Naive B cell (primary cell): Measurements from ENCODE around the gene FLNB. TPM values are rescaled to one million over a fixed set of nuclear protein-coding genes. Genes with fewer than 3 reads are reported as not detected.

Source experiments
- ATAC-seq, 2 donors: fragments of 150-1000 bp; cut with Tn5 transposase; 2 replicates each; pipeline ENCODE4 v1.10.0; 2021; ENCODE audit warnings: low read depth in 2 of 2, mild to moderate bottlenecking in 2 of 2, moderate library complexity in 2 of 2
- DNase-seq: peaks from one replicate; pipeline ENCODE4 v3.0.0; 2022
- H3K27ac Mint-ChIP-seq, 6 donors: one replicate each; pipeline ENCODE4 v1.8.0; 2020 to 2022; ENCODE audit warnings: mild to moderate bottlenecking in 6 of 6, mixed read lengths in 6 of 6, moderate library complexity in 5 of 6, inconsistent platforms in 2 of 6
- H3K27me3 Mint-ChIP-seq, 3 donors: one replicate each; pipeline ENCODE4 v1.8.0; 2021 to 2022; ENCODE audit warnings: mixed read lengths in 3 of 3, mild to moderate bottlenecking in 1 of 3
- H3K36me3 Mint-ChIP-seq, 2 donors: one replicate each; pipeline ENCODE4 v1.8.0; 2020 to 2022; ENCODE audit warnings: mixed read lengths in 2 of 2, inconsistent platforms in 1 of 2, mild to moderate bottlenecking in 1 of 2
- H3K4me1 Mint-ChIP-seq, 3 donors: one replicate each; pipeline ENCODE4 v1.8.0; 2020 to 2022; ENCODE audit warnings: mixed read lengths in 3 of 3, inconsistent platforms in 1 of 3, mild to moderate bottlenecking in 1 of 3, moderate library complexity in 1 of 3
- H3K4me3 Mint-ChIP-seq, 8 donors: one replicate each; pipeline ENCODE4 v1.8.0; 2020 to 2022; ENCODE audit warnings: mild to moderate bottlenecking in 8 of 8, mixed read lengths in 8 of 8, moderate library complexity in 8 of 8, inconsistent platforms in 2 of 8
- H3K9me3 Mint-ChIP-seq, 7 donors: one replicate each; pipeline ENCODE4 v1.8.0; 2020 to 2022; ENCODE audit warnings: mixed read lengths in 7 of 7, mild to moderate bottlenecking in 5 of 7, inconsistent platforms in 2 of 7, moderate library complexity in 1 of 7
- polyA plus RNA-seq, 6 donors: library from polyadenylated mRNA; unstranded; fragments of 300-500 nt; fragmentation: Illumina TruSeq; gene quantifications; one replicate each; pipeline ENCODE4 v1.2.3, GENCODE V29; 2021; ENCODE audit warnings: low read depth in 6 of 6

Gene FLNB
- polyA plus RNA-seq, 6 donors from 2014 or later = 3.2 to 14.6 (median 9.7) TPM

GRCh38 chr3:58168498-58168897 is 160.3 kb downstream of the FLNB start:
- H3K36me3 Mint-ChIP-seq = peaks cover 0 to 6% of the 10 kb centered on the region in 2 donors
- no peaks in the 10 kb centered on the region for H3K4me1 Mint-ChIP-seq
- ATAC-seq (no peak), DNase-seq (no peak)
- no peak overlapping the region for H3K27ac Mint-ChIP-seq
- H3K4me3 Mint-ChIP-seq = no peak overlapping the region
- H3K9me3 Mint-ChIP-seq = no peaks in the 10 kb centered on the region
- no peaks in the 10 kb centered on the region for H3K27me3 Mint-ChIP-seq

- Mint-ChIP-seq H3K9me3 (no peaks in the 10 kb centered on the region), H3K36me3 (no peaks in the 10 kb centered on the region), H3K4me3 (no peak overlapping the region), H3K27ac (peak overlapping the region in 1 of 6 donors; percentile 38), H3K4me1 (no peaks in the 10 kb centered on the region), H3K27me3 (no peaks in the 10 kb centered on the region)
- DNase-seq (no peak), ATAC-seq (no peak)
Observed at GRCh38 chr3:58169371-58169770, 161.1 kb downstream of the FLNB start.

- Mint-ChIP-seq H3K4me3 (no peak overlapping the region), H3K27me3 (no peaks in the 10 kb centered on the region), H3K9me3 (no peaks in the 10 kb centered on the region), H3K27ac (peak overlapping the region in 1 of 6 donors; percentile 67), H3K4me1 (no peaks in the 10 kb centered on the region), H3K36me3 (no peaks in the 10 kb centered on the region)
- no peak for DNase-seq
- no peak for ATAC-seq
Observed at GRCh38 chr3:58170376-58170775, 162.2 kb downstream of the FLNB start.

- Mint-ChIP-seq H3K27ac (no peak overlapping the region), H3K9me3 (no peaks in the 10 kb centered on the region), H3K36me3 (no peaks in the 10 kb centered on the region), H3K4me3 (peak overlapping the region in 1 of 8 donors; percentile 37), H3K4me1 (no peaks in the 10 kb centered on the region), H3K27me3 (peaks cover 0 to 2% (median 0%) of the 10 kb centered on the region in 3 donors)
- ATAC-seq = no peak
- no peak for DNase-seq
Observed at GRCh38 chr3:58171126-58171525, 162.9 kb downstream of the FLNB start.

DNA sequence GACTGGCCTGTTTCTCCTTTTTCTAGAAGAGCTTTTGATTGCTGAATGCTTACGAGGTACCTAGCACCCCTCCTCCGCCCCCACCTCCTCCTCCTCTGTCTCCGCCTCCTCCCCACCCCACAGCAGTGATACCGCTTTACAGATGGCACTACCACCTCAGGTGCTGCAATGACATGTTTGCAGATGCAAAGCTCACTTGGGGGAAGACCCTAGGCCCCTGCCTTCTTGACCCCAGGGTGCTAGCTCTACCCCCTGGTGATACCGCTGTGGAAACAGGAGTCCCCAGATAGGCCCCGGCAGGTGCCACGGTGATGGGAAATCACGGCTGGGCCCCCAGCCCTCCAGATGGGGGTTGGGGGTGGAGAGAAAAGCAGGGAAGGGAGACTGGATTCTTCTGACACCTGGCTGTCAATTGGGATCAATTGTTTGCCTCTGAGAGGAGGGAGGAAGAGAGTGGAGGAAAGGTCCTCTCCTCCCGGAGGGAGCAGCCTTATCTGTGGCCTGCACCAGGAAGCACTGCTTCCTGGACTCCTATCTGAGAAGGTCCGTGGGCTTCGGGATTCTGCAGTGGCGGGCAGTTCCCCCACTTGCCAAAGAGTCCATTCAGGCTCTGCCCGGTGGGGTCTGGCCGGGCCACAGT is 164.9 kb downstream of the FLNB start:
- H3K27me3 Mint-ChIP-seq = peaks cover 0 to 5% (median 0%) of the 10 kb centered on the region in 3 donors
- no peak overlapping the region for H3K4me3 Mint-ChIP-seq
- DNase-seq = no peak
- no peak for ATAC-seq
- no peak overlapping the region for H3K27ac Mint-ChIP-seq
- no peaks in the 10 kb centered on the region for H3K36me3 Mint-ChIP-seq
- H3K9me3 Mint-ChIP-seq = no peaks in the 10 kb centered on the region
- peaks cover 3 to 11% (median 5%) of the 10 kb centered on the region in 3 donors for H3K4me1 Mint-ChIP-seq

DNA sequence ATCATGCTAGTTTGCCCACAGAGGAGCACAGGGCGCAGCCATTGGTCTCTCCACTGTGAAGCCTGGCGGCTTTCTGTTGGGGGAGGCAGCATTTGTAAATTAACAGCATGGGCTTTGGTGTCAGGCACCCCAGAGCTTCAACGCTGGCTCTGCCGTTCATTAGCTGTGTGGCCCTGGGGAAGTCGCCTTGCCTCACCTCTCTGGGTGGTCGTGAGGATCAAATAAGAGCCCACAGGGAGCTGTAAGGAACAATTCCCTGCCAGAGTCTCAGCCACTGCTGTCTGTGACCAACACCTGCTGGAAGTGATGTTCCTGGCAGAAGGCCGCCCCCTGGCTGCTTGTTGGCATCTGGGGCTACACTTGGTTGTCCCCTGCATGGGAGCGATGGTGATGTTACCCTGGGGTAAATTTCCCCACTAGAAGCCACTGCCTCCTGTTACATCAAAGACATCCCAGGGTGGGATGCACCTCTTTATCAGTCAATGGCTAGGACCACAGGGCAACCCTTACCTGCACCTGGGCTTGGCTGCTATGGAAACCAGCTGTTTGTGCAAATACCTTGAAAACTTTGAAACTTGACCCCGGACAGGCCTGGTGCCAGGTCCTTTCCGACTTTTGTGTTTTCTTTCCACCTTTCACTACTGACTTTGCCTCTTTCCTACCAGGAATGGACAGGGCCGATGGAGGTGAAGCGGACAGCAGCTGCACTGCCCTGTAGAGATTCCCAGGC is 165.6 kb downstream of the FLNB start:
- Mint-ChIP-seq H3K27me3 (peaks cover 0 to 5% (median 0%) of the 10 kb centered on the region in 3 donors), H3K4me1 (peaks cover 7 to 15% (median 11%) of the 10 kb centered on the region in 3 donors), H3K36me3 (no peaks in the 10 kb centered on the region), H3K27ac (no peak overlapping the region), H3K4me3 (no peak overlapping the region), H3K9me3 (no peaks in the 10 kb centered on the region)
- peak; percentile 22 to 29 for ATAC-seq
- peak; percentile 31 for DNase-seq

GRCh38 chr3:58175187-58175436 is 166.9 kb downstream of the FLNB start:
- Mint-ChIP-seq H3K27me3 (peaks cover 0 to 5% (median 0%) of the 10 kb centered on the region in 3 donors), H3K9me3 (no peaks in the 10 kb centered on the region), H3K4me1 (peaks cover 7 to 15% (median 13%) of the 10 kb centered on the region in 3 donors), H3K27ac (no peak overlapping the region), H3K36me3 (no peaks in the 10 kb centered on the region), H3K4me3 (no peak overlapping the region)
- ATAC-seq (no peak), DNase-seq (no peak)

DNA sequence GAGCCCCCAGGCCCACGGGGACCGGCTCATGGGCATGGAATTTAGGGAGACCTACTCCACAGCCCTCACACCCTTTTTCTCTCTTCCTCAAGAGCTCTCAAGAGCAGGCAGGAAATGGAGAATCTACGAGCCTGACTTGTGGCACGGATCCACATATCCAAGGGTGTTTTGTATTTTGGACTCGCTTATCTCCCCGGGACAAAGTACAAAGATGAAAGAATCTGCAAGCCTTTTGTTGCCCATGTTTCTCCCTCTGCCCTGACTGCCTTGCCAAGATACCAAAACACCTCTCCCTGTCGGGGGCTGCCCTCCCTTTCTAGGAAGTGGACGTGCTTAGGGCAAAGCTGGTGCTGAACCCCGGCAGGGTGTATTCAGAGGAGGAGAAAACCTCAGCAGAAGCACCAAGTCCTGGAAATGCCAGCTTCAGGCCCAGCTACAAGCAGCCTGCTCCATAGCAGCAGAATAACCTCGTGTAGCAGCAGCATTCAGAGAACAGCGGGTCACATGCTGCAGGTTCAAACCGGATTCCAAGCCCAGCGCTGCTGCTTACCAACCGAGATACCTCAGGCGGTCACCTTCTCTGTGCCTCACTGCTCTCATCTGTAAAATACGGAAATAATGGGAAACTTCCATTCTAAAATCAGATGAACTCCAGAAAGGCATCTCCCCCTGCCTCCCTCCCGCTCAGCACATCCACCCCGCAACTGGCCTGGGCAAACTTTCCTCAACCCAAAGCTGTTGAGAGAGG is 167.4 kb downstream of the FLNB start:
- ATAC-seq (no peak), DNase-seq (no peak)
- peaks cover 7 to 15% (median 15%) of the 10 kb centered on the region in 3 donors for H3K4me1 Mint-ChIP-seq
- H3K27me3 Mint-ChIP-seq = peaks cover 0 to 5% (median 0%) of the 10 kb centered on the region in 3 donors
- H3K4me3 Mint-ChIP-seq = peak overlapping the region in 2 of 8 donors; percentile 56 to 71
- no peaks in the 10 kb centered on the region for H3K9me3 Mint-ChIP-seq
- H3K36me3 Mint-ChIP-seq = no peaks in the 10 kb centered on the region
- no peak overlapping the region for H3K27ac Mint-ChIP-seq

- Mint-ChIP-seq H3K27me3 (peaks cover 0 to 5% (median 0%) of the 10 kb centered on the region in 3 donors), H3K9me3 (no peaks in the 10 kb centered on the region), H3K4me1 (peaks cover 7 to 19% (median 15%) of the 10 kb centered on the region in 3 donors), H3K4me3 (peak overlapping the region in 2 of 8 donors; percentile 55 to 71), H3K36me3 (no peaks in the 10 kb centered on the region), H3K27ac (no peak overlapping the region)
- ATAC-seq (no peak), DNase-seq (no peak)
Observed at GRCh38 chr3:58176185-58176530, 167.9 kb downstream of the FLNB start.

DNA sequence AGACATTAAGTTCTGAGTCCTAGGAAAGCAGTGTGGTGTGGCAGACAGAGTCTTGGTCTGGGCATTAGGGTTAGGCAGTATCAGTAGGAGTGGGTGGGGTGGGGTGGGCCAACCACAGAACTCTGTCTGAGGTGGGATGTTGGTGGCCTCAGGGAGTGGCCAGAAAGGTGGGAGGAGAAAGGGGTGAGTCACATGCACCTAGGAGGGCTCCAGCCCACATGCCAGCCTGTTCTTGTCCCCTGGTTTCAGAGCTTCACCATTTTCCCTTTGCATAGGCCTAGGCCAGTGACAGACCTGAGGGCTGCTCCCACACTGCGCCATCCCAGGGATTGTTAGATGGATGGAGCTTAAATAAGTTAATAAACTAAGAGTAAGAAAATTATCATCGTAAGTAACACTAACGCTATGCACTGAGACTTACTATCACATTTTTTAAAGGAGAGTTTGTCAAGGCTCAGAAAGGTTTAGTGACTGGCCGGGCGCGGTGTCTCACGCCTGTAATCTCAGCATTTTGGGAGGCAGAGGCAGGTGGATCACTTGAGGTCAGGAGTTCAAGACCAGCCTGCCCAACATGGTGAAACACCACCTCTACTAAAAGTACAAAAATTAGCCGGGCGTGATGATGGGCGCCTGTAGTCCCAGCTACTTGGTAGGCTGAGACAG is 168.7 kb downstream of the FLNB start:
- Mint-ChIP-seq H3K4me3 (peak overlapping the region in 6 of 8 donors; percentile 39 to 86 (median 66)), H3K9me3 (no peaks in the 10 kb centered on the region), H3K27ac (peak overlapping the region in 3 of 6 donors; percentile 73 to 80 (median 76)), H3K4me1 (peaks cover 15 to 27% (median 23%) of the 10 kb centered on the region in 3 donors), H3K27me3 (peaks cover 0 to 5% (median 0%) of the 10 kb centered on the region in 3 donors), H3K36me3 (no peaks in the 10 kb centered on the region)
- DNase-seq (no peak), ATAC-seq (no peak)

DNA sequence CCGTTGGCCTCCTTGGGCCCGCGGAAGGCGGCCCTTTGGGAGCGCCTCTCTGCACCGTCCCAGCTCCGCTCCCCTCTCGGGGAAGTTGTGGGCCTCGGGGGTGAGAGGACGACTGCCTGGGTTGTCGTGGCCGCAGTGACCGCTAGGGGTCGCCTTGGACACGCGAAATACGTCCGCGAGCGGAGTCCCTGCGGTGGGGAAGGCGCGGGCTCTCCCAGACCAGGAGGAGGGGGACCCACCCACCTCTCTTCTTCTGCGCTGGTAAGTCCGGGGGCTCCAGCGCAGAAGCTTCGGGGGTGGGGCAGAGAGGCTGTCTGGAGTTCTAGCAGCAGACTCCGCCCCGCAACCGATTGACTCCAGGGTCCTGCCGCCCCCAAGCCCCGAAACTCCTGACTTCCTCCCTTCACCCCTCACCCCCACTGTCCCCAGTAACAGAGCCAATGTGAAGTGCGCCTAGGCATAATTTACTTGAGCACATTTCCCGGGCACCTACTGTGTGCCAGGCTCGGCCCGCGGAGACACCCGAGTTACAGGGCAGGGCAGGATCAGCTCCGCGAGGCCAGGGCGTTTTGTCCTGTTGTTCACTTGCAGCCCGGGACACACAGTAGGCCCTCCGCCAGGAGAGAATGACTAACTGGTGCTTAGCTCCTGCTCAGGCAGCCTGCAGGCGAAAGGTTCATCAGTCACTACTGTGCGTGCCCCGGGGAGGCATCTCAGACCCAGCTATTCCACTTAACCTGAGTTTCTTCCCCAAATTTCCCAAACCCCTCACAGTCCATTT is 169.7 kb downstream of the FLNB start:
- DNase-seq (peak; percentile 85), ATAC-seq (peak; percentile 94)
- Mint-ChIP-seq H3K27me3 (peaks cover 0 to 5% (median 0%) of the 10 kb centered on the region in 3 donors), H3K27ac (peak overlapping the region in 1 of 6 donors; percentile 73), H3K9me3 (no peaks in the 10 kb centered on the region), H3K4me3 (peak overlapping the region; percentile 29 to 86 (median 74)), H3K36me3 (no peaks in the 10 kb centered on the region), H3K4me1 (peaks cover 17 to 30% (median 27%) of the 10 kb centered on the region in 3 donors)

GRCh38 chr3:58178528-58179234 is 170.5 kb downstream of the FLNB start:
- no peaks in the 10 kb centered on the region for H3K9me3 Mint-ChIP-seq
- peaks cover 17 to 30% (median 27%) of the 10 kb centered on the region in 3 donors for H3K4me1 Mint-ChIP-seq
- DNase-seq = no peak
- H3K4me3 Mint-ChIP-seq = peak overlapping the region in 7 of 8 donors; percentile 32 to 78 (median 77)
- H3K27ac Mint-ChIP-seq = peak overlapping the region in 4 of 6 donors; percentile 38 to 86 (median 67)
- no peak for ATAC-seq
- H3K27me3 Mint-ChIP-seq = peaks cover 0 to 5% (median 0%) of the 10 kb centered on the region in 3 donors
- H3K36me3 Mint-ChIP-seq = no peaks in the 10 kb centered on the region
